G401 (cell line): Measurements from ENCODE around the gene UBTF. TPM values are rescaled to one million over a fixed set of nuclear protein-coding genes. Genes with fewer than 3 reads are reported as not detected.

ENCODE experiments used
- DNase-seq: peaks from one replicate; pipeline ENCODE4 v3.0.0-alpha.2; 2015; ENCODE audit warnings: low spot score
- in situ Hi-C: cut with HindIII; loops from 2 replicates; pipeline ENCODE4 v1.10.0; 2016; ENCODE audit warnings: low sequenced_read_pairs, mixed read lengths
- total RNA-seq: library from RNA; depleted of rRNA; stranded (reverse); fragments of >200 nt; shearing (Covaris generic); gene quantifications from 2 replicates; pipeline ENCODE4 v1.2.3, GENCODE V29; 2014

Gene UBTF
- total RNA-seq, 1 experiment from 2014 or later: 110 TPM

GRCh38 chr17:44203731-44204440 is 15.6 kb downstream of the UBTF start:
- in situ Hi-C loops: loop anchor here (10.0 kb wide), 1 partner anchor 121 kb away; the partner anchor contains the start of gene SLC25A39
- peak; percentile 54 for DNase-seq

- in situ Hi-C loops: loop anchor here (10.0 kb wide), 1 partner anchor 122 kb away; the partner anchor contains the start of gene SLC25A39
- no peak for DNase-seq
These were observed 16.7 kb downstream of the UBTF start for GRCh38 chr17:44202756-44203155.

GRCh38 chr17:44200478-44201155 is 18.9 kb downstream of the UBTF start:
- in situ Hi-C loops: loop anchor here (10.0 kb wide), 1 partner anchor 124 kb away; the partner anchor contains the start of gene SLC25A39
- peak; percentile 32 for DNase-seq

- peak; percentile 96 for DNase-seq
- in situ Hi-C loops: loop anchor here (10.0 kb wide), 1 partner anchor 125 kb away; the partner anchor contains the start of gene SLC25A39
These were observed 19.7 kb downstream of the UBTF start, which contains the start of gene ATXN7L3 for GRCh38 chr17:44199553-44200477. Gene ATXN7L3 (minus strand): TSS chr17:44199884. CDS start chr17:44198070, 1,814 bp downstream.

- no peak for DNase-seq
- in situ Hi-C loops: no loop called here
These were observed 20.5 kb downstream of the UBTF start for GRCh38 chr17:44198721-44199552.

- in situ Hi-C loops: no loop called here
- DNase-seq: peak; percentile 59
These were observed 21.3 kb downstream of the UBTF start for GRCh38 chr17:44197980-44198720.

- in situ Hi-C loops: no loop called here
- no peak for DNase-seq
These were observed 22.4 kb downstream of the UBTF start for GRCh38 chr17:44197107-44197506.

- no peak for DNase-seq
- in situ Hi-C loops: no loop called here
These were observed 26.0 kb downstream of the UBTF start for GRCh38 chr17:44193326-44194084.

GRCh38 chr17:44192750-44193149 is 26.7 kb downstream of the UBTF start:
- DNase-seq: no peak
- in situ Hi-C loops: no loop called here

GRCh38 chr17:44191941-44192496 is 27.5 kb downstream of the UBTF start:
- in situ Hi-C loops: no loop called here
- DNase-seq: no peak

GRCh38 chr17:44191369-44191768 is 28.1 kb downstream of the UBTF start:
- DNase-seq: no peak
- in situ Hi-C loops: no loop called here

- DNase-seq: no peak
- in situ Hi-C loops: no loop called here
These were observed 29.0 kb downstream of the UBTF start for GRCh38 chr17:44190481-44190880.

GRCh38 chr17:44188576-44189403 is 30.7 kb downstream of the UBTF start:
- in situ Hi-C loops: no loop called here
- DNase-seq: no peak

GRCh38 chr17:44187131-44187899 is 32.2 kb downstream of the UBTF start:
- in situ Hi-C loops: no loop called here
- no peak for DNase-seq
